Fibroblast of pulmonary artery (primary cell): Measurements from ENCODE around the gene CA10.

ENCODE experiments used
- DNase-seq: peaks from one replicate; pipeline ENCODE4 v3.0.0-alpha.2; 2010; ENCODE audit warnings: low read depth
- H3K4me3 ChIP-seq: replicated peaks from 2 replicates; pipeline ENCODE4 v1.5.1; 2011; ENCODE audit warnings: low read depth, mild to moderate bottlenecking, control low read depth, low read length, moderate library complexity
- CTCF ChIP-seq: IDR thresholded peaks from 2 replicates; pipeline ENCODE4 v1.5.1; 2011; ENCODE audit warnings: mild to moderate bottlenecking, control low read depth, low read length, inconsistent platforms; ENCODE audit errors: missing control alignments

Gene CA10

DNA sequence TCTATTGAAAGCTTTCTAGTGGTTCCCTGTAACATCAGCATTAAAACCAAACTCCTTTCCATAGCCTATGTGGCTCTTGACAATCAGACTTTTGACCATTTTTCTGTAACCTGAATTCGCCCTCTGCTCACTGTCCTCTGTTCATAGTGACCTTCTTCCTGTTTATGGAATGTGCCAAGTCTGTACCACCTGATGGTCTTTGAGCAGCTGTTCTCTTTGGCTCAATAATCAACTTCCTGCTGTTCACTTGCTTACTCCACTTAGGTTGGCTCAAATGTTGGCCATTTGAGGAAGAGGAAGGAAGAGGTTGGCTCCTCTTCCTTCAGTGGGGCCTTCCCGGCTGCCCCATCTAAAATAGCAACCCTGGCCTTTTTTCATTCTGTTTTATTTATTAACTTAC is 251.5 kb downstream of the CA10 start:
- H3K4me3 ChIP-seq: no peak overlapping the region
- TF ChIP-seq CTCF: no peak
- no peak for DNase-seq

DNA sequence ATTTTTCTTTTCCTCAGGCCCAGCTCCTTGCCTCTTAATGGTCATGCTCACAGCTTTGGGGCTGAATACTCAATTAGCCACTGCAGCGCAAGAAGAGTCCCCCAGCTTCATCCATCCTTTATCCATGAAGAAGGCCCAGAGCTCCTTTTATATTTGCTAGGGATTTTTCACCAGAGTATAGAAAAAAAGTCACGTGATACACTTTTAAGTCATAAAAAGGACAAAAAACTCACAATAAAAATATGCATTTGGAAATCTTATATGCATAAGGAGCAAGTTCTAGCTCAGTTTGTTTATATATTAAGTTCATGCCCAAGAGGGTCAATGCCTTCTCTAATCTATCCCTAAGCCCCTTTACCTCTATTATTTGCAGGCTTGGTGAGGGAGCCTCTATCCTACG is 254.1 kb downstream of the CA10 start:
- no peak for TF ChIP-seq CTCF
- DNase-seq: no peak
- H3K4me3 ChIP-seq: no peak overlapping the region

- TF ChIP-seq CTCF: no peak
- DNase-seq: no peak
- no peak overlapping the region for H3K4me3 ChIP-seq
These were observed 257.3 kb downstream of the CA10 start for GRCh38 chr17:51901242-51901641.

DNA sequence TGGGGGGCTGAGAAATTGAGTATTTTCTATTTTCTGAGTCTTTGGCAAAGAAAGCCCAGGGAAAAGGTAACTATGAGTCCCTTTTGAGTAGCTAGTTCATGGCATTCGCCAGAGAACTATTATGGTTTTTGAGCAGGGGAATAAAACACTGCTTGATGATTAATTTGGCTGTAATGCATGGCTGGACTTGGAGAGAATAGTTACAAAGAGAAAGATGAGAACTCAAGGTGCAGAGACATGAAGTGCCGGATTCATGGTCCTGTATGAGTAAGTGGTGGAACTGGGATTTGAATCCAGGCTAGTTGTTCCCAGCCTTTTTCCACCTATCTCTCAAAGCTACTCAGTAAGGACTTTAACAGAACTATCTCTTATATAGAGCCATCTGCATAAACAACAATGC is 266.6 kb downstream of the CA10 start:
- no peak for DNase-seq
- H3K4me3 ChIP-seq: no peak overlapping the region
- no peak for TF ChIP-seq CTCF

- TF ChIP-seq CTCF: no peak
- H3K4me3 ChIP-seq: no peak overlapping the region
- DNase-seq: no peak
These were observed 267.8 kb downstream of the CA10 start for GRCh38 chr17:51890710-51891109.

DNA sequence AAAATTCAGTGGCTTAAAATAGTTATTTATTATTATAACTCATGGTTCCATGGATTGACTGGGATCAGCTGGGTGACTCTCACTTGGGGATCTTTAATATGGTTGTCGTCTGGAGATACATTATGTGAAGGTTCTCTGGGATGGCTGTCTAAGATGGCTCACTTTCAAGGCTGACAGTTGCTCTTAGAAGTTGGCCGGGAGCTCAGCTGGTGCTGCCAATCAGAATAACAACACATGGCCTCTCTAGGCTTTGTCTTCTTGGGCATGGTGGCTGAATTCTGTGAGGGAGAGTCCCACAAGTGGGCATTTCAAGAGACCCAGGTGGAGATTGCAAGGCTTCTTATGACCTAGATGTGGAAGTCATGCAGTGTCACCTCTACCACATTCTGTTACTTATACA is 269.7 kb downstream of the CA10 start:
- H3K4me3 ChIP-seq: no peak overlapping the region
- DNase-seq: no peak
- no peak for TF ChIP-seq CTCF

DNA sequence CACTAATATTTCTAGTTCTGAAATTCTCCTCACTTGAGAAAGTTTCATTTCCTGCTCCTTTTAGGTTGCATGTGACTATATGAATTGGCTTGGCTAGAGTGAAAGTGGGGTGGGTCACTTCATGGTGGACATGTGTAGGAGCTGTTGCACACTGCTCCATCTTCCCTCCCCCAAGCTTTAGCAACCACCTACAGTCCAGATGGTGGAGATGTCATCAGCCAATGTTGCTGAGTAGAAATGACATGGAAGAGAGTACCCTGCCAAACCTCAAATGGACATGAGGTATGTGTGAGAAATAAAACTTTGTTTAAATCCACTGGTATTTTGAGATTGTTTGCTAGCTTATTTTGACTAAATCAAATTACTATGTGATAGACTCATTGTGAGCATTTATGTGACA is 281.5 kb downstream of the CA10 start:
- no peak for TF ChIP-seq CTCF
- no peak for DNase-seq

More for the DNA sequence above, 281.5 kb downstream of the CA10 start:
- H3K4me3 ChIP-seq: no peak overlapping the region
